Left colon (tissue), 2 donors: ENCODE results near the gene MPRIP. TPM values are rescaled to one million over a fixed set of nuclear protein-coding genes. Genes with fewer than 3 reads are reported as not detected.

ENCODE experiments used
- ATAC-seq: fragments of 200-7000 bp; cut with Tn5 transposase; one replicate; pipeline ENCODE4 v1.9.1; 2020; ENCODE audit warnings: mild to moderate bottlenecking, moderate library complexity
- DNase-seq, 2 donors: peaks; one replicate each; pipeline ENCODE4 v3.0.0-alpha.2; 2020
- intact Hi-C, 2 donors: fragments of 100-400 bp; cut with DNase I in 1 of 2; cut with micrococcal nuclease in 1 of 2; formaldehyde crosslinking; loops; one replicate each; pipeline versions ENCODE4 v1.11.2 to v1.14.0; 2022; cut with DNase I, micrococcal nuclease
- total RNA-seq, 2 donors: library from RNA; stranded (reverse); fragmentation: NEBNext Ultra II Directional; extraction: Animal tissue kit (Norgen Biotek cat#: 25700); gene quantifications; one replicate each; pipeline ENCODE4 v1.2.1, GENCODE V29; 2021
- donor health status: DM: no; HTN: no; CAD: no.
- donor health status: DM: yes; HTN: yes; CAD: no.

Gene MPRIP
- total RNA-seq, 2 donors from 2014 or later = 160 to 169 TPM

- intact Hi-C loops = no loop called here
- DNase-seq (no peak), ATAC-seq (no peak)
Measured at GRCh38 chr17:17217995-17218394, 175.7 kb downstream of the MPRIP start.

GRCh38 chr17:17220529-17220928 lies 178.3 kb downstream of the MPRIP start:
- ATAC-seq (no peak), DNase-seq (no peak)
- intact Hi-C loops = no loop called here

- ATAC-seq (no peak), DNase-seq (no peak)
- intact Hi-C loops = no loop called here
Measured at GRCh38 chr17:17221329-17221728, 179.1 kb downstream of the MPRIP start.

GRCh38 chr17:17223736-17224135 lies 181.5 kb downstream of the MPRIP start:
- ATAC-seq = no peak
- intact Hi-C loops = no loop called here
- no peak for DNase-seq

- ATAC-seq (no peak), DNase-seq (no peak)
- intact Hi-C loops = no loop called here
Measured at GRCh38 chr17:17224137-17224536, 181.9 kb downstream of the MPRIP start.

GRCh38 chr17:17225901-17226300 lies 183.6 kb downstream of the MPRIP start:
- ATAC-seq (no peak), DNase-seq (peak in 1 of 2 donors; percentile 8)
- intact Hi-C loops = no loop called here

GRCh38 chr17:17226451-17227265 lies 184.4 kb downstream of the MPRIP start:
- ATAC-seq (no peak), DNase-seq (peak in 1 of 2 donors; percentile 0)
- intact Hi-C loops = no loop called here

- intact Hi-C loops = no loop called here
- ATAC-seq (no peak), DNase-seq (peak in 1 of 2 donors; percentile 6)
Measured at GRCh38 chr17:17227608-17228520, 185.6 kb downstream of the MPRIP start.

GRCh38 chr17:17228521-17229279 lies 186.4 kb downstream of the MPRIP start:
- ATAC-seq = no peak
- intact Hi-C loops = no loop called here
- DNase-seq = no peak

- ATAC-seq (no peak), DNase-seq (no peak)
- intact Hi-C loops = no loop called here
Measured at GRCh38 chr17:17229416-17230384, 187.4 kb downstream of the MPRIP start.

GRCh38 chr17:17231621-17232302 lies 189.5 kb downstream of the MPRIP start:
- peak in 1 of 2 donors; percentile 19 for DNase-seq
- peak; percentile 60 for ATAC-seq
- intact Hi-C loops = no loop called here

- no peak for ATAC-seq
- no peak for DNase-seq
- intact Hi-C loops = no loop called here
Measured at GRCh38 chr17:17232303-17232621, 190.0 kb downstream of the MPRIP start.

GRCh38 chr17:17235212-17236174 lies 193.2 kb downstream of the MPRIP start:
- intact Hi-C loops = no loop called here
- no peak for ATAC-seq
- no peak for DNase-seq

GRCh38 chr17:17236295-17237025 lies 194.2 kb downstream of the MPRIP start:
- intact Hi-C loops = no loop called here
- peak; percentile 29 to 44 for DNase-seq
- ATAC-seq = peak; percentile 68

- ATAC-seq = peak; percentile 90
- intact Hi-C loops = no loop called here
Measured at GRCh38 chr17:17237026-17237799, 195.0 kb downstream of the MPRIP start, which contains the start of gene FLCN. FLCN (minus strand) TSS chr17:17237168; CDS start chr17:17228137, 9,031 bp downstream.

More at GRCh38 chr17:17237026-17237799, 195.0 kb downstream of the MPRIP start, which contains the start of gene FLCN:
- peak; percentile 88 to 95 for DNase-seq
